ENCODE measurements around the gene CYB5R2.
"Not testable (repeated sequence)": the region's sequence is repeated elsewhere in the genome, so short reads cannot be mapped to it uniquely, and the experiment has no call there.

CYB5R2 gene

DNA sequence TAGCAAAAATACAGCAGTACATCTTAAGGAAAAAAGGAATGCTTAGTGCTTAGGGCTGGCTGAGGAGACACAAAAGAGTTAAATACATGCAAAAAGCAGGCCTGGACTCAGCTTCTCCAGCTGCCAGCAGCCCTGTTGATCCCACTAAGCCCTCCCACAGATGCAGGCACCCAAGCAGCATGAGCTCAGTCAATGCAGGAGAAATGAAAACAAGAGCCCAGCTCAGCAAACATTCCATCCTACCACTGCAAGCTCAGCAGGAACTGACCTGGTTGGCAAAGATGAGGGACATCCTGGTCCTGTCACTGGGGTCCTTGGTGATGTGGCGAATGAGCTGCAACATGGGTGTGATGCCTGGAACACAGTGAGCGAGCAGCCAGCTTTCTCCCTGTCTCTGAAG lies 5.8 kb downstream of the CYB5R2 start:
- Mint-ChIP-seq H3K27me3 (ENCODE audit: low read depth) (peaks cover 3% of the 10 kb centered on the region), H3K4me1 (peaks cover 46% of the 10 kb centered on the region), H3K27ac (peak overlapping the region; percentile 40 to 81 (median 72)), H3K4me3 (no peak overlapping the region), H3K9me3 (peaks cover 3% of the 10 kb centered on the region), H3K36me3 (ENCODE audit: low read depth) (peaks cover 37% of the 10 kb centered on the region)
- TF ChIP-seq, protein P1, sequence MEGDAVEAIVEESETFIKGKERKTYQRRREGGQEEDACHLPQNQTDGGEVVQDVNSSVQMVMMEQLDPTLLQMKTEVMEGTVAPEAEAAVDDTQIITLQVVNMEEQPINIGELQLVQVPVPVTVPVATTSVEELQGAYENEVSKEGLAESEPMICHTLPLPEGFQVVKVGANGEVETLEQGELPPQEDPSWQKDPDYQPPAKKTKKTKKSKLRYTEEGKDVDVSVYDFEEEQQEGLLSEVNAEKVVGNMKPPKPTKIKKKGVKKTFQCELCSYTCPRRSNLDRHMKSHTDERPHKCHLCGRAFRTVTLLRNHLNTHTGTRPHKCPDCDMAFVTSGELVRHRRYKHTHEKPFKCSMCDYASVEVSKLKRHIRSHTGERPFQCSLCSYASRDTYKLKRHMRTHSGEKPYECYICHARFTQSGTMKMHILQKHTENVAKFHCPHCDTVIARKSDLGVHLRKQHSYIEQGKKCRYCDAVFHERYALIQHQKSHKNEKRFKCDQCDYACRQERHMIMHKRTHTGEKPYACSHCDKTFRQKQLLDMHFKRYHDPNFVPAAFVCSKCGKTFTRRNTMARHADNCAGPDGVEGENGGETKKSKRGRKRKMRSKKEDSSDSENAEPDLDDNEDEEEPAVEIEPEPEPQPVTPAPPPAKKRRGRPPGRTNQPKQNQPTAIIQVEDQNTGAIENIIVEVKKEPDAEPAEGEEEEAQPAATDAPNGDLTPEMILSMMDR (IDR thresholded peaks at IDR 0.05; ENCODE audit: unreplicated experiment in 3 of 3), result no peak

DNA sequence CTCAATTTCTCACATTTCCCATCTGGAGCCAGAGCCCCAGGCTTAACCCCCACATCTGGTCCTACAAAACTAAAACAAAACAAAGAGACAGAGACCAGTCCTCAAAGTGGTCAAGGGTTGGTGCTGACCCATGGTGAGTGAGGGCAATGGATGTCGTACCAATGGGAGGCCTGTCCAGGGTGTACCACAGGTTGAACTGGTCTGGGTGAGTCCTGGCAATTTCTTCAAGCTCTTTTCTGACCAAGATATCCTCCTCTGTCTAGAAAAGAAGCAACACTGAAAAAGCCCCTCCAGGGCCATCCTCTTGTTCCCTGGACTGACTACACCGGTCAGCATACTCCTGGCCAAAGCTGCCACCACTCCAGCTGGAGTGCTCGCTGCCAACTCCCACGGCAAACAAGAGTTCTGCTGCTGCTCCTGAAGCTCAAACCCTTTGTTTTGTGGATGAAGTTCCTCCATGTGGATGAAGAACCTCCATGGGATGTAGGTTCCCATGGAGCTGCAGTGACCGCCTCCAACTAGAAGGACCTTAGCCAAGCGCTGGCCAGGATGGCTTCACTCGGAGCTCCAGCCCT lies 6.9 kb downstream of the CYB5R2 start:
- TF ChIP-seq, protein P1 (IDR thresholded peaks at IDR 0.05; ENCODE audit: unreplicated experiment in 3 of 3), result no peak
- Mint-ChIP-seq H3K27ac (peak overlapping the region; percentile 54 to 71 (median 56)), H3K36me3 (ENCODE audit: low read depth) (peaks cover 39% of the 10 kb centered on the region), H3K4me3 (no peak overlapping the region), H3K27me3 (ENCODE audit: low read depth) (no peaks in the 10 kb centered on the region), H3K9me3 (peaks cover 3% of the 10 kb centered on the region), H3K4me1 (peaks cover 38% of the 10 kb centered on the region)

DNA sequence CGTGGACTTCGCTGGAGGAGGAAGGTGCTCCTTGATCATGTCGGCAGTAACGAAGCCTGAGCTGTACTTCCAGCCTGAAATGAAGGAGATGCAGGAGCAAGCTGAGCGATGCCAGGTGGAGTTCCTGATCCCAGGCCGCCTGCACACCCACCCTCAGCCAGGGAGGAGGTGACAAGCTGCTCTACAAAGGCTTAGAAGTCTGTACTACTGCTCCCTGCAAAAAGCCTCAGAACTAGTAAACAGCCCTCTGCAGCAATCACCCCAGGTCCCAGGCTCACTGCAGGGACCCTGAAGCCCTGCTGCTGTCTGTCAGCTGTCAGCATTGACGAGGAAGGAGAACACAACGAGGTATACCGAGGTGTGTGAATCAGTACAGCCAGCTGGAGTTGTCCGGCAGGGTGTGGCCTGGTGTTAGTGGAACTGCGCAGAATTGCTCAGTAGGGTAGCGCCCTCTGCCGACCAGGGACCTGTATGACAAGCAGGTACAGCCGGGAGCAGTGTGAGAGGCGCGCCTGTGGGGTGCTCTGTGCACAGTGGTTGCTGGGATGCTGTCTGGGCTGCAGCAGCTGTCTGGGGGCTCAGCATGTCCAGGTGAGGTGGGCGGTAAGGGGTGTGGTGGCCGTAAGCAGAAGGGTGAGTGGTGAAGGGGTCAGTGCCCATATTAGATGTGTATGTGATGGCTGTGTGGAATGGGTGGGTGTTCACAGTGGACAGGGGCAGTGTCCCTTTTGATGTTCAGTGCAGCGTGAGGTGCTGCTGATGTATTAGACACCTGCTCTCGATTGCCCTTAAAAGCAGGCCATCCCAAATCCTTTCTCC lies 7.6 kb downstream of the CYB5R2 start:
- Mint-ChIP-seq H3K36me3 (ENCODE audit: low read depth) (peaks cover 46% of the 10 kb centered on the region), H3K9me3 (peaks cover 3% of the 10 kb centered on the region), H3K27ac (peak overlapping the region; percentile 54 to 81 (median 76)), H3K27me3 (ENCODE audit: low read depth) (no peaks in the 10 kb centered on the region), H3K4me1 (peaks cover 36% of the 10 kb centered on the region), H3K4me3 (no peak overlapping the region)
- TF ChIP-seq, protein P1 (IDR thresholded peaks at IDR 0.05; ENCODE audit: unreplicated experiment in 3 of 3), result peak; percentile 73 to 81 (median 75)

DNA sequence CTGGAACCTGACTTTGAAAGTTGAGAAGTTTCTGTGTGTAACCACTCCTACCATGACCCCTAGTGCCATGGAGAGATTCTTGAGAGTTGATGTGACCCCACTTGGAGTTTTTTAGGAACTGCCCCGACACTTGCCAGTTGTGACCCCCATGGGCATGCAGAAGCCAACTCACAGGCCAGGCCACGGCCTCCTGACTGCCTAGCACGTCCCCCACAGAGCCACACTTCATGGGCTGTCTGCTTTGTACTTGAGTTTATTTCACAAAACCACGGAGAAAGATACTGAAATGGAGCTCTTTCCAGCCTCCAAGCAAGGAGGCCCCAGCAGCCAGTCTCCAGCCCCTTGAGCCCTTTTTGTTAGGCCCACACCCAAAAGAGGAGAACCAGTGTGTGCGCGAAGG lies 8.4 kb downstream of the CYB5R2 start:
- Mint-ChIP-seq H3K9me3 (peaks cover 3% of the 10 kb centered on the region), H3K27ac (no peak overlapping the region), H3K4me1 (peaks cover 36% of the 10 kb centered on the region), H3K36me3 (ENCODE audit: low read depth) (peaks cover 47% of the 10 kb centered on the region), H3K27me3 (ENCODE audit: low read depth) (no peaks in the 10 kb centered on the region), H3K4me3 (no peak overlapping the region)
- TF ChIP-seq, protein P1 (IDR thresholded peaks at IDR 0.05; ENCODE audit: unreplicated experiment in 3 of 3), result no peak

DNA sequence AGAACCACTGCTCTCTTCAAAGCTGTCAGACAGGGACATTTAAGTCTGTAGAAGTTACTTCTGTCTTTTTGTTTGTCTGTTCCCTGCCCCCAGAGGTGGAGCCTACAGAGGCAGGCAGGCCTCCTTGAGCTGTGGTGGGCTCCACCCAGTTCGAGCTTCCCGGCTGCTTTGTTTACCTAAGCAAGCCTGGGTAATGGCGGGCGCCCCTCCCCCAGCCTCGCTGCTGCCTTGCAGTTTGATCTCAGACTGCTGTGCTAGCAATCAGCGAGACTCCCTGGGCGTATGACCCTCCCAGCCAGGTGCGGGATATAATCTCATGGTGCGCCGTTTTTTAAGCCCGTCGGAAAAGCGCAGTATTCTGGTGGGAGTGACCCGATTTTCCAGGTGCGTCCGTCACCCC lies 9.8 kb downstream of the CYB5R2 start:
- H3K4me1 Mint-ChIP-seq, result peaks cover 27% of the 10 kb centered on the region
- H3K4me3 Mint-ChIP-seq; H3K9me3 Mint-ChIP-seq; H3K27ac Mint-ChIP-seq; H3K27me3 Mint-ChIP-seq (ENCODE audit: low read depth): not testable (repeated sequence)
- peaks cover 43% of the 10 kb centered on the region for H3K36me3 Mint-ChIP-seq (ENCODE audit: low read depth)

DNA sequence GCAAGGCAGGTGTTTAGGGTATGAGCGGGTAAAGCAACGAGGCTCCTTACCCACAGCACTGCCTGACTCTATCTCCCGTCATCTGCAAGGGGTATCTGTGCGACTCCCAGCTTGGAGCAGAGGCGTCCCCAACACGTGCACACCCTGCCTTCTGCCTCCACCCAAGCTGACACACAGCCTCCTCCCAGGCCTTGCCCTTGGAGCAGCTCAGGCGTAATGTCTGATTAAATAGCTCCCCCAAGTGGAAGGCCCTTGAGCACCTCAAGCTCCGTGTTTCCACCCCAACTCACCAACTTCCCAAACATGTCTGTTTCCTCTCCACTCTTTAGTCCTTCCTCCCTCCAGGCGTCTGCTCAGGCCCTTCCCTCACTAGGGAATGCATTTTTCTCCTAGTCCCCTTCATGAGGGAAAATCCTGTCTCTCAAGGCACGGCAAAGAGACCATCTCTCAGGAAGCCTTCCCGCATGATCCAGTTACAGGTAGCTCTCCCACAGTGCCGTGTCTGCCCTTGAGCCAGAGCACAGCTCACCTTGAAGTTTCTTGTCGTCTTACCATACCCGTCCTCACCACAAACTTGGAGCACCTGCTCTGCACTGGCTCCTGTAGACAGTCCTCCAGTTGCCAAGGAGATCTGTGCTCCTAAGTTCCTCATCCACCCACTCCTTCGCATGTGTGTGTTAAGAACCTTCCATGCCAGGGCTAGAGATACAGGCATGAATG lies 15.8 kb downstream of the CYB5R2 start:
- Mint-ChIP-seq H3K27me3 (ENCODE audit: low read depth) (no peaks in the 10 kb centered on the region), H3K27ac (peak overlapping the region in 1 of 3 experiments; percentile 23), H3K36me3 (ENCODE audit: low read depth) (peaks cover 45% of the 10 kb centered on the region), H3K9me3 (no peaks in the 10 kb centered on the region), H3K4me1 (no peaks in the 10 kb centered on the region), H3K4me3 (no peak overlapping the region)
- TF ChIP-seq, protein P1 (IDR thresholded peaks at IDR 0.05; ENCODE audit: unreplicated experiment in 3 of 3), result peak; percentile 41 to 55 (median 52)

Data from nephron (organoid).